CD4-positive, alpha-beta T cell treated with Interleukin-17A for 1 hour (primary cell): ENCODE data around the gene TMEM266.
A peak's percentile ranks its signal among the peaks of the same experiment; 100 is the strongest.
"Not testable (repeated sequence)": the region's sequence is repeated elsewhere in the genome, so short reads cannot be mapped to it uniquely, and the experiment has no call there.

Experiments used
- DNase-seq: peaks from one replicate; pipeline ENCODE4 v3.0.0-alpha.2; 2020

The TMEM266 gene

DNA sequence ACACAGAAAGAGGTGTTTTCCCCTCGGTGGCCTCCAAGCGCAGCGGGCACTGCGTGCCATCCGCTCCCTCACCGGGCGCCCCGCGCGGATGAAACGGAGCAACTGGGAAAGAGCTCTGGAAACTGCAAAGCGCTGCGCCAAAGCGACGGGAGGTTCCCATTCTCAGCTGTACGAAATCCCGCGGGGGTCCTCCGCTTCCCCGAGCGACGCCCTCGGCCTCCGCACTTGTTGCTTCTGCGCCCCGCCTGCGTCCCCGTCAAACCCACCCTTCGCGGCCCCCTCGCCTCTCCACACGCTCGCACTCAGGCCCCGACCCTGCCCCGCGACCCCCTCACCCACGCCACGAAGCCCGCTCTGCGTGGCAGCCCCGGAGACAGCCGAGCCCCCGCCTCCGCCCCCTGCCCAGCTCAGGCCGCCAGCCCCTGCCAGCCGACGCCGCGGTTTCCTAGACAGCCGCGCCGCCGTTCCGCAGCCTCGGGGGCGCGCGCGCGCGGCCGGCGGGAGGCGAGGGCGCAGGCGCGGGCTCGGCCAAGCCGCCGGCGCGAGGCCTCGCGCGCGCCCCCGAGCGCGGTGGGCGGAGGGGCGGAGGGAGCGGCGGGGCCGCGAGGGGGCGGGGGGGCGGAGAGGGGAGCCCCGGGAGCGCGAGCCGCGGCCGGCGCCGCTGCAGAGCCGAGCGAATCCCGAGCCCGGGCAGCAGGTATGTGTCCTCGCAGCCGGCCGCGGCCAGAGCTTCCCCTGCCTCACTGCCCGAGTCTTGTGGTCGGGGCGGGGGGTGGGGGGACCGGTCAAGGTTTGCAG, at the start of gene TMEM266:
TSS of gene TMEM266 (plus strand) at position 666 of the 798 bp plus-strand sequence. CDS start 74,279 bp downstream, outside the sequence.
- DNase-seq: no peak

- no peak for DNase-seq
Observed at GRCh38 chr15:76010613-76011012, 49.2 kb upstream of the TMEM266 start.

DNA sequence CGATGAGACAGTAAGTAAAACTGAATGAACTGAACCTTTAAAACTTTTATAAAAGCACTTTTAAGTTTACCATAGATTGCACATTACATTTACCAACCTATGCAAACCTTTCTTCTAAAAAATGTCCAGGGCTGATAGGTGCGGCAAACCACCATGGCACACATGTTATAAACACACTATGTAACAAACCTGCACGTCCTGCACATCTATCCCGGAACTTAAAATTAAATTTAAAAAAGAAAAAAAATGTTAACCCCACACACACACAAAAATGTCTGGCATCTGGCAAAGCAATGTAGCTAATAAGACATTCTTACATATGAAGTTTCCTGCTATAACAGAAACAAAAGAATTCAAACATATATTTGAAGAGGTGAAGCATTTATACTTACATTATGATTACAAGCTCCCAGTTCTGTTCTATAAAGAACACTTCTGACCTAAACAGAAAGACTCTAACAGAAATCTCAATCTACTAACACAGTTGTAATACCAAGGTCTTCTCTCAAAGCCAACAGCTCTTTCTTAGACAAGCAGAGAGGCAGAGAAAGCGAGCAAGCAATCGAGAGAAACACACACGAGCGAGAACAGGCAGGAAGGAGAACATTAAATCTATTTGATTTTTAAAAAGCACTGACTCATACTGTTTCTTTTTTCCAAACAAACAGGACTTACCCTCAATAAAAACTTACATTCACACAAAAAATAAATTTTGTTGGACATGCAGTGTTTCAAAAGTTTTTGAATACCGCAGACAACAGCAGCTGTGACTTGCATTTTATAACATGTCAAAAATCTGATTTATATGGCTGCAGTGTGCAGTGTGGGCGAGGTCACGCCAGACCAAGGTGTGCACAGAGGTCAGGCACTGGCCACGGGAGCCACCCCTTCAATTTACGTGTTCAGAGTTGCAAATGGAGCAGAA, 47.9 kb upstream of the TMEM266 start, which contains the start of gene NRG4:
TSS of gene NRG4 (minus strand) at position 798 of the 925 bp plus-strand sequence. CDS start 1,194 bp downstream, outside the sequence.
- no peak for DNase-seq

DNA sequence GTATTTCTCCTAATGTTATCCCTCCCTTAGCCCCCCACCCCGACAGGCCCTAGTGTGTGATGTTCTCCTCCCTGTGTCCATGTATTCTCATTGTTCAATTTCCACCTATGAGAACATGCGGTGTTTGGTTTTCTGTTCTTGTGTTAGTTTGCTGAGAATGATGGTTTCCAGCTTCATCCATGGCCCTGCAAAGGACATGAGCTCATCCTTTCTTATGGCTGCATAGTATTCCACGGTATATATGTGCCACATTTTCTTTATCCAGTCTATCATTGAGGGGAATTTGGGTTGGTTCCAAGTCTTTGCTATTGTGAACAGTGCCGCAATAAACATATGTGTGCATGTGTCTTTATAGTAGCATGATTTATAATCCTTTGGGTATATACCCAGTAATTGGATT, 46.3 kb upstream of the TMEM266 start:
- DNase-seq: not testable (repeated sequence)

GRCh38 chr15:76024021-76024768, 35.6 kb upstream of the TMEM266 start:
- DNase-seq: no peak

- no peak for DNase-seq
Observed at GRCh38 chr15:76032046-76032445, 27.7 kb upstream of the TMEM266 start.

GRCh38 chr15:76033438-76033837, 26.3 kb upstream of the TMEM266 start:
- DNase-seq: no peak

GRCh38 chr15:76034111-76034510, 25.7 kb upstream of the TMEM266 start:
- DNase-seq: no peak

DNA sequence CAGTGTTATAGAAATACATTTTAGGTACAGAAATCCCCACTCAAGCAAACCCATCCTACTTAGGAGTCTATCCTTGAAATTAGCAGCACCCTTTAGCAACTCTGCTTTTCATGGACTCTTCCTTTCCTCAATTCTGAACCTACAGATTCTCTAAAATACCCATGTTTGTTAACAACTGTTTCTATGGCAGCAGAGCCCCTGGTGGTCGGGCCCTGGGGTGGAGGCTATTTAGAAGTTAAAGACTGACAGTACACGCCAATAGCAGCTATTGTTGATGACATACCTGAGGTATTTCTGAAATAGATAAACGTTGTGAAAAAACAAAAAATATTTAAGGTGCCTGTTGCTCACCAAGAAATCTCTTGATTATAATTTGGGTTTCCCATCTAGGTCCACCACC, 24.2 kb upstream of the TMEM266 start:
- no peak for DNase-seq

DNA sequence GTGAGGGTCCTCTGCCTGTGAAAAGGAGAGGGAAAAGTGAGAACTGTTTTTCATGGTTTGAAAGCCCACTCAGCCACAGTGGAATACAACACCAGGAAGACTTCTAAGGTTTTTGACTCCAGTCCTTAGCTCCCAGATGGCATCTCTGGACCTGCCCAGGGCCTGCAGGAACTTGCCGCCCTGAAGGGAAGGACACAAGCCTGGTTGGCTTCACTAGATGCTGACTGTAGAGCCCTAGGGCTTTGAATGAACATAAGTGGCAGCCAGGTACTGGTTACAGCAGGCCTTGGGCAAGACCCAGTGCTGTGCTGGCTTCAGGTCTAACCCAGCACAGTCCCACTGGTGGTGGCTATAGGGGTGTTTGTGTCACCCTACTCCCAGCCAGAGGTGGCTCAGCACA, 21.3 kb upstream of the TMEM266 start:
- DNase-seq: no peak

DNA sequence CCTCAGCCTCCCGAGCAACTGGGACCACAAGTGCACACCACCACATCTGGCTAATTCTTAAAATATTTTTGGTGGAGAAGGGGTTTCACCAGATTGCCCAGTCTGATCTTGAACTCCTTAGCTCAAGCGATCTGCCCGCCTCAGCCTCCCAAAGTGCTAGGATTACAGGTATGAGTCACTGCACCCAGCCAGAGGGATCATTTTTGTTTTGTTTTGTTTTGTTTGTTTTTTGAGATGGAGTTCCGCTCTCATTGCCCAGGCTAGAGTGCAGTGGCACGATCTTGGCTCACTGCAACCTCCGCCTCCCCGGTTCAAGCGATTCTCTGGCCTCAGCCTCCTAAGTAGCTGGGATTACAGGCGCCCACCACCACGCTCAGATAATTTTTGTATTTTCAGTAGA, 5.6 kb upstream of the TMEM266 start:
- DNase-seq: not testable (repeated sequence)

DNA sequence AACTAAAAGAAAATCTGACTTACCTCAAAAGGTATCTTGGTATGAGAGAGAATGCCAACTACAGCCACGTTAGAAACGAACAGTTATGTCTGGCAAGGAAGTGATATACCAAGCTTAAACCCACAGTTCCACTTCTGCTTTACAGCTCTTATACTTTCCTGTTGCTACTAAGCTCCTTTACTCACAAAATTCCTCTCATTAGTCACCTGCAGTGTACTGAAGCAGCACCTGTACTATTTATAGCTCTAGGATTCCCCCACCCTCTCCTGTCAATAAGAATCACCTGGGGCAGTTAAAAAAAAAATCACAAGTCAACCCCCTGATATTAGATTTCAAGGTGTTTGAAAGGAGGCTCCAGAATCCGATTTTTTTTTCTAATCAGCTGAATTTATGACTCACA, 2.9 kb upstream of the TMEM266 start:
- DNase-seq: no peak

DNA sequence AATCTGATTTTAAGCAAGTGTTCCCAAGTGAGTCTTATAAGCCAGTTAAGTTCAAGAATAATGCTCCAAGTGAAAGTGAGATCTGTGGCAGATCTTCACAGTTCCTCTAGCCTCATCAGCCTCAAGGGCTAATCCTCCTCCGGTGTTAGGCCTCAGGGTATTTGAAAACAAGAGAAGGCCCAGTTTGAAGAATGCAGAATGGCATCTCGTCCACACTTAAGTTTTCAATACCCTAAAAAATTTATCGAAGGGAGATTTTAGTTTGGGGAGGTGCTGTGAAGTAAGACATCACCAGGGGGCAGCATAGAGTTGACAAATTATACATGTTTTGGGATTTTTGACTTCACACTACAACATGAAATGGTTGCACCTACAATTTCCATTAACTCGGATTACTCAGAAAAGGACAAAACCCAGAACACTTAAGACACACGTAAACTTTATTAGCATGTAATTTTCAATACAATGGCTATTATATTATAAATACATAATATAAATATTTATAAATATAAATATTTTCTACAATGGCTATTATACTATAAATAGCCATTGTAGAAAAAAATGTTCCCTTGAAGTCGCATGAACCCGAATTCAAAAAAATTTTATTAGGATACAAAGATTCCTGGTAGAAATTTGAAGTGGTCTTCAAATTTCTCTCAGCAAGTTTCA, 2.3 kb upstream of the TMEM266 start:
- peak; percentile 56 for DNase-seq

GRCh38 chr15:76058714-76059319, 968 bp upstream of the TMEM266 start:
- peak; percentile 9 for DNase-seq

DNA sequence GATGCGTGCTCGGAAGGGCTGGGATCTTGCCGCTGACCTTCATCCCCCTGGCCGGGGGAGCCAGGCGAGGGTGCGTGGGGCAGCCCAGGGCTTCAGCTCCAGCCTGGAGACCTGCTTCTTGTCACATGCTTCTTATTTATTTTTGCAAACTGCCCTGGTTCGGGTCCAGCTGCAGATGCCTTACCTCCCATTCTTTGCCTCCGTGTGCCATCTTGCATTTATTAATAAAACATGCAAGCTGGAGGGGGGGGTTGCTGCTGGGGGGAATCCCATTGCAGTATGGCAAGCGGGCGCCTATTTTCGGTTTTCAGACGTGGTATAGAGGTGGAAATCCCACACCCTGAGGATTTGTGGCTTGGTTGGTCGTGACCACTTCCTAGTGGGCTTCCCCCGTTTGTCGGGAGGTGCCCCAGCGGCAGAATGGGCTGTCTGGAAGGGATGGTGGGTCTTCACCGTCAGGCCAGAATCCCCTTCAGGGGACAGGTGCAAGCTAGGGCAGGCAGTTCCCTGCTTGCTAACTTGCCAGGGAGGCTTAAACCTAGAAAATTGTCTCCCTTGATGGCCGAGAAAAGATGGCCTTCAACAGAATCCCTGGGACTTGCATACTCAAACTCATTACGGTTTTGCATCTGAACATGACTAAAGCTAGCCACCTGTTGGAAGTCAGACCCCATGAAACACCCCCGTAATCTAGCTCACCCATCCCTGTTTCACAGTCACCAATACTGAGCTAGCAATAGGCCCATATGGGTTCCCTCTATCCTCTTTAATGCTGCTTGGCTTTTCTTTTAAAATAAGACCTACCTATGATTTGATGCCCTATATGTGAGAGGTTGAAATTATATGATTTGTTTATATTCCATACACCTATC, 569 bp downstream of the TMEM266 start:
- DNase-seq: peak; percentile 41

DNA sequence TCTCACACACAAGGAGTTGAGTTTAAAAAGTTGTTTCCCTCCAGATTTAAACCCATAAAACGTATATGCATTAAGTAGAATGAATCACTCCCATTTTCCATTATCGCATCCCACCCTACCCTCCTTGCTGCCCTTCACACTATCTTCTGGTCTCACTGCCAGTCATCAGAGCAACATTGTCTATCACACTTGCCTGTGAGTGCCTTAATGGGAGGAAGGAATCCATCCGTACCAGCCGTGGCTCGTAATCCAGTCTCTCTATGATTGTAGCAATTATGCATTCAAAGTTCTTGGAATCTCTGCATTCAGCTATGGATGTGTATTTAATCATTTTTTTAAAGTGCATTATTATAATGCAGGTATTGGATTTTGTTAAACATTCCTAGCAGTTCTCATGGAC, 1.9 kb downstream of the TMEM266 start:
- no peak for DNase-seq

GRCh38 chr15:76062286-76062685, 2.5 kb downstream of the TMEM266 start:
- no peak for DNase-seq

DNA sequence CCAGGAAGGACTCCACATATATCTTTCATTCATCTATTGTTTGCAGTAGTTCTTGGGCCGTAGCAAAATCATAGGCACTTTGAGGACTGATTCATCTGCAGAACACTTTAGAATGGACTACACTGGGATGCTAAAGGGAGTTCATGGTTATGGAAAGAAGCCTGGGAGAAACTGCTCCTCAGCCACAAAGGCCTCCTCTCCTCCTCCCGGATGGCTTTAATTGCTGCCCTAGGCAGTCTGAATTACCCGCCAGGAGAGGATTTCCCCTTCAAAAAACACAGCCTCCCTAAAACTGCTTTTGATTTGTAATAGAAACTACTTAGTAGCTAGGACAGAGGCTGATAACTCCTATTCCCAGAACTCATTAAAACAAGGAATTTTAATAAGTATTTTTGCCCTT, 4.6 kb downstream of the TMEM266 start:
- DNase-seq: no peak

- peak; percentile 14 for DNase-seq
Observed at GRCh38 chr15:76065245-76065644, 5.5 kb downstream of the TMEM266 start.

DNA sequence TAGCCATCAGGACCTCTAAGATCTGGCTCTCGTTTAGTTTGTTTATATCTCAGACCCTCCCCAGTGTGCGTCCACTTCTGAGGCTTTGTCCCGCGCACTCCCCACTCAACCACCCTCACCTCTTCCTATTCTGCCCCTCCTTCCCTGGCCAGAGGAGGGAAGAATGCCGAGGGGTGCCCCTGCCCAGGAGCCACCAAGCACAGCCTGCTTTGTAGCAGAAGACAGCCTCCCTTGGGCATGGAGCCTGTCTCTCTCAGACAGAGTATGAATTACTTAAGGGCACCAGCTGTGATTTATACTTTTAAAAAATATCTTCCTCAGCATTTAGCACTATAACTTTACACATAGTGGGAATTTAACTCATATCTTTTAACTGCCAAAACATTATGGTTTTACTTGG, 6.0 kb downstream of the TMEM266 start:
- no peak for DNase-seq

- no peak for DNase-seq
Observed at GRCh38 chr15:76070192-76070591, 10.4 kb downstream of the TMEM266 start.
